GM18907 (cell line): ENCODE measurements around the gene PHF14.
"Not testable (repeated sequence)": the region's sequence is repeated elsewhere in the genome, so short reads cannot be mapped to it uniquely, and the experiment has no call there.

Experiments used
- ATAC-seq: cut with Tn5 transposase; IDR thresholded peaks from one replicate; pipeline ENCODE4 v1.9.1; 2021; ENCODE audit warnings: mild to moderate bottlenecking, moderate library complexity; ENCODE audit not compliant: unreplicated experiment

PHF14 gene, protein sequence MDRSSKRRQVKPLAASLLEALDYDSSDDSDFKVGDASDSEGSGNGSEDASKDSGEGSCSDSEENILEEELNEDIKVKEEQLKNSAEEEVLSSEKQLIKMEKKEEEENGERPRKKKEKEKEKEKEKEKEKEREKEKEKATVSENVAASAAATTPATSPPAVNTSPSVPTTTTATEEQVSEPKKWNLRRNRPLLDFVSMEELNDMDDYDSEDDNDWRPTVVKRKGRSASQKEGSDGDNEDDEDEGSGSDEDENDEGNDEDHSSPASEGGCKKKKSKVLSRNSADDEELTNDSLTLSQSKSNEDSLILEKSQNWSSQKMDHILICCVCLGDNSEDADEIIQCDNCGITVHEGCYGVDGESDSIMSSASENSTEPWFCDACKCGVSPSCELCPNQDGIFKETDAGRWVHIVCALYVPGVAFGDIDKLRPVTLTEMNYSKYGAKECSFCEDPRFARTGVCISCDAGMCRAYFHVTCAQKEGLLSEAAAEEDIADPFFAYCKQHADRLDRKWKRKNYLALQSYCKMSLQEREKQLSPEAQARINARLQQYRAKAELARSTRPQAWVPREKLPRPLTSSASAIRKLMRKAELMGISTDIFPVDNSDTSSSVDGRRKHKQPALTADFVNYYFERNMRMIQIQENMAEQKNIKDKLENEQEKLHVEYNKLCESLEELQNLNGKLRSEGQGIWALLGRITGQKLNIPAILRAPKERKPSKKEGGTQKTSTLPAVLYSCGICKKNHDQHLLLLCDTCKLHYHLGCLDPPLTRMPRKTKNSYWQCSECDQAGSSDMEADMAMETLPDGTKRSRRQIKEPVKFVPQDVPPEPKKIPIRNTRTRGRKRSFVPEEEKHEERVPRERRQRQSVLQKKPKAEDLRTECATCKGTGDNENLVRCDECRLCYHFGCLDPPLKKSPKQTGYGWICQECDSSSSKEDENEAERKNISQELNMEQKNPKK

DNA sequence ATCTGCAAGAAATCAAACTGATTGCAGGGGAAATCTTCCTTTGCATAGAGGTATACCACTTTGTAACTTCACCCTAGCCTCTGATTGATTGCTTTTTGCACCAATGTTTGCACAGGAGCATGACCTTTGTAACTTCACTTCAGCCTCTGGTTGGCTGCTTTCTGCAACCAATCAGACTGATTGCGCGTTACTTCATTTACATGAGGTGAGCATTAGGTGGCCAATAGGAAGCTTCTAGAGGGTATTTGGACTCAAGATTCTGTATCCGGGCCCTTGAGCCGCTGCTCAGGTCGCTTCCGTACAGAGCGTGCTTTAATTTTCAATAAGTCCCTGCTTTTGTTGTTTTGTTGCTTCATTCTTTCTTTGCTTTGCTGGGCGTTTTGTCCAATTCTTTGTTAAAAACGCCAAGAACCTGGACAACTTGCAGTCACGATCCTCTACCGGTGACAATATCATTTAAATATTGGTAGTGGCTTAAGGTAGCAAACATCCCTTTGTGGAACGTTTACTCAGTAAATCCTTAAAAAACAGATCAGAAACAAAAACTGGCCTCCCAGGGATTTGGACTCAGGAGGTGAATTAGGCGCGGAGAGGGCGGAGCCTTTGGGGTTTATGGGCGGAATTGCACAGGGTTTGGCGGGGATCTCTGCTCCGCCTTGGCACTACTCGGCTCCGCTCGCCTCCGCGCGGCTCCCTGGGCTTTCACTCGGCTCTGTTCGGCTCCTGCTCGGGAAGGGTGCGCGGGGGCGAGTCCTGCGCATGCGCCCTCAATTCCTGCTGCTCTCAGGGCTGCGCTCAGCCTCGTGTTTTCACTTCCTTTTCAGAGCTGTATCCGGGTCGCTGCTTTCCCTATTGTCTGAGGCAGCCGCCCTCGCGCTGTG is at the start of gene PHF14:
PHF14 (plus strand) TSS at position 812 of the 881 bp plus-strand sequence. CDS start 452 bp downstream, outside the sequence.
- peak; percentile 99 for ATAC-seq

DNA sequence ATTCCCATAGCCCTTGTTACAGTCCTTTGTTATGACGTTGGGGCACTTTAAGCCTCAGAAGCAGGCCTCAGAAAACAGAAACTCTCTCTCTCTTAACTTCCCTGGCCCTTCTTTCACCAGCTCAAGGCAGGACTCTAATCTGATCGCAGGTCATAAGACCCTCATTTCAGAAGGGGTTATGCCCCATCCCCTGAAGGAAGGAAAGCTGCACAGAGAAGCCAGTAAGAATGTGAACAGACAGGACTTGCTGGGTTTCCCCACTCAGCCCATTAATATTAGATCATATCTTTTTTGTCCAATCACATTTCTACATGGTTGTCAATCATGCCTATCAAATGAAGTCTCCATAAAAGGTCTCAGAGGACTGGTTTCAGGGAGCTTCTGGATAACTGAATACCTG is 49.3 kb upstream of the PHF14 start:
- no peak for ATAC-seq

- ATAC-seq: not testable (repeated sequence)
These were observed 45.5 kb upstream of the PHF14 start for GRCh38 chr7:10928203-10928602.

- no peak for ATAC-seq
These were observed 43.1 kb upstream of the PHF14 start for GRCh38 chr7:10930551-10930950.

- ATAC-seq: no peak
These were observed 42.5 kb upstream of the PHF14 start for GRCh38 chr7:10931161-10931560.

DNA sequence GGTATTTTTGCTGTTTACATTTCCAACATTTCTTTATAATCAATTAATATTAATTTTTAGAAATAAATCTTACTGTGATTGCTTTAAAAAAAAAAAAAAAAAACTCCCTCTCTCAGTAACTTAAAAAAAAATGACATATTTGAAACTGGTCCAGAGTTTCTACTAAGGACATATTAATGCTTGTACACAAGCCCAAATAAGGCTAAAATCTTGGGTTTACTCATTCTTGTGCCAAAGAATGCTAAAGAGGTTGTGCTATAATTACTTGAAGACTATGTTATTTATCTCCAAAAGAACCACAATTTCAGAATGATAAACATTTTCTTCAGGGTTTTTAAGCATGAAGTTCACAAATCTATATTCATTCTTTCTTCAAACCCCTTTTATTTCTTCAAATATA is 39.4 kb upstream of the PHF14 start:
- ATAC-seq: no peak

DNA sequence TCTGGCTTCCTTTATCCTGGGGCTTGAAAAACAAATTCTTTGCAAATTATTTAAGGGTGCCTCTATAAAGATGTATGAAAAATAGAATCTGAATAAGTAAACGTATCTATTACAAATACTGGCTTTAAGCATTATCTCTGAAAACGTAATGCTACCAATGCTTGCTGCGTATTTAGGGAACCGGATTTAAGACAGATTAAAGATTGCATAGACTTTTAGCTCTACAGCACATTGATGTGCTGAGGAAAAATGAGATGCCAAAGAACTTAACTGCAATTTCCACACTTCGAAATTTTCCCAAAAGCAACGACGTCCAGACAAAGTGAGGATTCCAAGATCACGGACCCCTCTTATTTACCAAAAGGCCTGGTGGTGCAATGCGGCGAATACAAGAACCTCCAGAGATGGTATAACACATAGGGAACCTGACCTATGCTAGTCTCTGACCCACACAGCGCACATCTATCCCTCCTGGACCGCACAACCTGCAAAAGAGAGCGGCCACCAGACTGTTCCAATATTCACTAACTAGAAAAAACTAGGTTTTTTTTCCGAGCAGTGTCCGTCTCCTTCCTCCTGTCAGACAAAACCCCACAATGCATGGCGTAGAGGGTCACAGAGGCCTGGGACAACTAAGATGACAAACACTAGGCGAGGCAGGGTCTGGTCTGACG is 34.3 kb upstream of the PHF14 start:
- peak; percentile 30 for ATAC-seq

- ATAC-seq: peak; percentile 93
These were observed 33.6 kb upstream of the PHF14 start for GRCh38 chr7:10939911-10940703.

- ATAC-seq: no peak
These were observed 32.8 kb upstream of the PHF14 start for GRCh38 chr7:10940704-10941355.

- no peak for ATAC-seq
These were observed 23.2 kb upstream of the PHF14 start for GRCh38 chr7:10950494-10950893.

- ATAC-seq: not testable (repeated sequence)
These were observed 22.6 kb upstream of the PHF14 start for GRCh38 chr7:10950974-10951578.

DNA sequence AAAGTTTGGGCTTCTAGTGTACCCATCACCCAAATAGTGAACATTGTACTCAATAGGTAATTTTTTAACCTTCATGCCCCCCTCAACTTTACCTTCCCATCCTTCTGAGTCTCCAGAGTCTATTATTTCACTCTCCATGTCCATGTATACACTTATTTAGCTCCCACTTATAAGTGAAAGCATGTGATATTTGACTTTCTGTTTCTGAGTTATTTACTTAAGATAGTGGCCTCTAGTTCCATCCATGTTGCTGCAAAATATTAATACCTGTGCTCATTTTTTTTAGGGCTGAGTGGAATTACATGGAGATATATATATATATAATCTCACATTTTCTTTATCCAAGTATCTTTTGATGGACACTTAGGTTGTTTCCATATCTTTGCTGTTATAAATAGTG is 21.1 kb upstream of the PHF14 start:
- no peak for ATAC-seq

DNA sequence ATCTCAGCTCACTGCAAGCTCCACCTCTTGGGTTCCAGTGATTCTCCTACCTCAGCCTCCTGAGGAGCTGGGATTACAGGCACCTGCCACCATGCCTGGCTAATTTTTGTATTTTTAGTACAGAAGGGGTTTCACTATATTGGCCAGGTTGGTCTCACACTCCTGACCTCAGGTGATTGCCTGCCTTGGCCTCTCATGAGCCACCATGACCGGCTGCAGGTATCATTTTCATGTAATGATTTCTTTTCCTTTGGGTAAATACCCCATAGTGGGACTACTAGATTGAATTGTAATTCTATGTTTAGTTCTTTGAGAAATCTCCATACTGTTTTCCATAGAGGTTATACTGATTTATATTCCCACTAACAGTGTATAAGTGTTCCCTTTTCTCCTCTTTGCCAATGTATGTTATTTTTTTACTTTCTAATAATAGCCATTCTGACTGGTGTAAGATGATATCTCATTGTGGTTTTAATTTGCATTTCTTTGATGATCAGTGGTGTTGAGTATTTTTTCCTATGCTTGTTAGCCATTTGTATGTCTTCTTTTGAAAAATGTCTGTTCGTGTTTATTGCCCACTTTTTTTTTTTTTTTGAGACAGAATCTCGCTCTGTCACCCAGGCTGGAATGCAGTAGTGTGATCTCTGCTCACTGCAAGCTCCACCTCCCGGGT is 20.5 kb upstream of the PHF14 start:
- not testable (repeated sequence) for ATAC-seq

GRCh38 chr7:10956528-10956927 is 17.1 kb upstream of the PHF14 start:
- ATAC-seq: no peak

DNA sequence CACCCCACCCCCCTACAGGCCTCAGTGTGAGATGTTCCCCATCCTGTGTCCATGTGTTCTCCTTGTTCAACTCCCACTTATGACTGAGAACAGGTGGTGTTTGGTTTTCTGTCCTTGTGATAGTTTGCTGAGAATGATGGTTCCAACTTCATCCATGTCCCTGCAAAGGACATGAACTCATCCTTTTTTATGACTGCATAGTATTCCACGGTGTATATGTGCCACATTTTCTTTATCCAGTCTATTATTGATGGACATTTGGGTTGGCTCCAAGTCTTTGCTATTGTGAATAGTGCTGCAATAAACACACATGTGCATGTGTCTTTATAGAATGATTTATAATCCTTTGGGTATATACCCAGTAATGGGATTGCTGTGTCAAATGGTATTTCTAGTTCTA is 13.4 kb upstream of the PHF14 start:
- not testable (repeated sequence) for ATAC-seq

DNA sequence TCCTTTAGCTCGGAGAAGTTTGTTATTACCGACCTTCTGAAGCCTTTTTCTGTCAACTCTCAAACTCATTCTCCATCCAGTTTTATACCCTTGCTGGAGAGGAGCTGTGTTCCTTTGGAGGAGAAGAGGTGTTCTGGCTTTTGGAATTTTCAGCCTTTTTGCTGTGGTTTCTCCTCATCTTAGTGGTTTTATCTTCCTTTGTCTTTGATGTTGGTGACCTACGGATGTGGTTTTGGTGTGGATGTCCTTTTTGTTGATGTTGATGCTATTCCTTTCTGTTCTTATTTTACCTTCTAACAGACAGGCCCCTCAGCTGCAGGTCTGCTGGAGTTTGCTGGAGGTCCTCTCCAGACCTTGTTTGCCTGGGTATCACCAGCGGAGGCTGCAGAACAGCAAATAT is 8.7 kb upstream of the PHF14 start:
- ATAC-seq: not testable (repeated sequence)

- ATAC-seq: no peak
These were observed 1.5 kb upstream of the PHF14 start for GRCh38 chr7:10972174-10972573.
